ENCODE data around the gene KCNT1. TPM values are rescaled to one million over a fixed set of nuclear protein-coding genes. Genes with fewer than 3 reads are reported as not detected.

The KCNT1 gene
- total RNA-seq, 1 experiment from 2014 or later: not detected

DNA sequence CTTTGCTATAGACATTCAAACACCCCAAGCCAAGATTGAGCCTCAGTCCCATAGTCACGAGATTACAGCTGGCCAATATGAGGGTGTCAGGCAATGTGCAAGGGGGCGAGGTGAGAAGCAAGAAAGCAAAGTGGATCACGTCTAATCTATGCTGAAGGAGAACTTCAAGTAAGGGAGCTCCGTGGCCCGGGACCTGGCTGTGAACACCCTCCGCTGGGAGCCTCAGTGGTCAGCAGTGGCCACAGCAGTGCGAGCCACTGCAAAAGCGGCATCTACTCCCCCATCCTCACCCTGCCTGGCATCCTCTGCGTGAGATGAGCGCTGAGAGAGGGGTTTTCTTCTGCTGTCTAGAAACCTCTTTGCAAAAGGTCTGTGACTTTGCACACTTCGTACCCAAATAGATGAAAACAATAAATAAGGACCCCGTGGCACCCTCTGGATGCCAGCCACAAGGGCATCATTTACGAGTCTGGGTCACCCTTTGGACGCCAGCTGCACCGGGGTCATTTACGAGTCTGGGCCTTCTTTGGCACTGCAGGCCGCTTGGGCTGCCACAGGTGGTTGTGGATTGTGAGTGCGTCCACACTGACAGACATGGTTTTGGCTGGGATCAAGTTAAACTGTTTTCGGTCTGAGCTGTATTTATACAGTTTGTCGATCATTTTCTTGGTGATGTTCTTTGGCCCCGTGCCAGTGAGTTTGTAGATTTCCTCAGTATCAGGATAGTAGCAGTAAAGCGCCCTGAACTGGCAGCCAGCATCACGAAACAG lies 109.0 kb downstream of the KCNT1 start:
- Histone ChIP-seq H3K27me3 (ENCODE audit: insufficient read depth, low read depth) (no peaks in the 10 kb centered on the region), H3K9me3 (ENCODE audit: insufficient read depth, low read depth) (no peaks in the 10 kb centered on the region), H3F3A (ENCODE audit: insufficient read depth, low read depth) (no peaks in the 10 kb centered on the region), H3K36me3 (ENCODE audit: low read depth) (no peaks in the 10 kb centered on the region), H3K9me2 (ENCODE audit: insufficient read depth) (no peaks in the 10 kb centered on the region), H2AFZ (no peak overlapping the region), H3K79me2 (ENCODE audit: low read depth) (no peaks in the 10 kb centered on the region), H3K4me2 (no peak overlapping the region), H3K4me3 (no peak overlapping the region), H3K27ac (no peak overlapping the region), H4K20me1 (ENCODE audit: insufficient read depth) (no peaks in the 10 kb centered on the region), H3K4me1 (replicated peaks; ENCODE audit: insufficient read depth) (no peaks in the 10 kb centered on the region)
- DNase-seq: no peak
- TF ChIP-seq, protein P1, sequence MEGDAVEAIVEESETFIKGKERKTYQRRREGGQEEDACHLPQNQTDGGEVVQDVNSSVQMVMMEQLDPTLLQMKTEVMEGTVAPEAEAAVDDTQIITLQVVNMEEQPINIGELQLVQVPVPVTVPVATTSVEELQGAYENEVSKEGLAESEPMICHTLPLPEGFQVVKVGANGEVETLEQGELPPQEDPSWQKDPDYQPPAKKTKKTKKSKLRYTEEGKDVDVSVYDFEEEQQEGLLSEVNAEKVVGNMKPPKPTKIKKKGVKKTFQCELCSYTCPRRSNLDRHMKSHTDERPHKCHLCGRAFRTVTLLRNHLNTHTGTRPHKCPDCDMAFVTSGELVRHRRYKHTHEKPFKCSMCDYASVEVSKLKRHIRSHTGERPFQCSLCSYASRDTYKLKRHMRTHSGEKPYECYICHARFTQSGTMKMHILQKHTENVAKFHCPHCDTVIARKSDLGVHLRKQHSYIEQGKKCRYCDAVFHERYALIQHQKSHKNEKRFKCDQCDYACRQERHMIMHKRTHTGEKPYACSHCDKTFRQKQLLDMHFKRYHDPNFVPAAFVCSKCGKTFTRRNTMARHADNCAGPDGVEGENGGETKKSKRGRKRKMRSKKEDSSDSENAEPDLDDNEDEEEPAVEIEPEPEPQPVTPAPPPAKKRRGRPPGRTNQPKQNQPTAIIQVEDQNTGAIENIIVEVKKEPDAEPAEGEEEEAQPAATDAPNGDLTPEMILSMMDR (conservative IDR thresholded peaks at IDR 0.05): no peak
- TF ChIP-seq EZH2 (IDR thresholded peaks at IDR 0.05; ENCODE audit: low read depth): no peak
- ChIA-PET POLR2A (ENCODE audit: unreplicated experiment) (no interaction called here), CTCF (no interaction called here)
- intact Hi-C loops (cut with micrococcal nuclease; ENCODE audit: unreplicated experiment): no loop called here
- no TSS peak for BruUV-seq (replicated peaks)

DNA sequence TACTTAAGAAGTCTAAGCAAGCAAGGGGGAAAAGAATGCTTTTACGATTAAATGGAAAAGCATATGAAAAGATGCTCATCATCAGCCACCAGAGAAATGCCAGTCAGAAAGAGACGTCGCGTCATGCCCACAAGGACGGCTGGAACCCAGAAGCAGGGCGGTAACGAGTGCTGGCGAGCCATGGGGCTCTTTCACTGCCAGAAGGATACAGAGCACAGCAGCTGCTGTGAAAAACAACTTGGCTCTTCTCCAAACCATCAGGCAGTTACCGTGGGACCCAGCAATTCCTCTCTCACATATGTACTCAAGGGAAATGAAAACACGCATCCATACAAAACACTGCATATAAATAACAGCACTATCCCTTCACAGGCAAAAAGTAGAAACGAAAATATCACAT lies 109.8 kb downstream of the KCNT1 start:
- Histone ChIP-seq H3K36me3 (ENCODE audit: low read depth) (no peaks in the 10 kb centered on the region), H3K27me3 (ENCODE audit: insufficient read depth, low read depth) (no peaks in the 10 kb centered on the region), H4K20me1 (ENCODE audit: insufficient read depth) (no peaks in the 10 kb centered on the region), H3K4me2 (no peak overlapping the region), H2AFZ (no peak overlapping the region), H3K79me2 (ENCODE audit: low read depth) (no peaks in the 10 kb centered on the region), H3F3A (ENCODE audit: insufficient read depth, low read depth) (no peaks in the 10 kb centered on the region), H3K27ac (no peak overlapping the region), H3K9me3 (ENCODE audit: insufficient read depth, low read depth) (no peaks in the 10 kb centered on the region), H3K4me3 (no peak overlapping the region), H3K9me2 (ENCODE audit: insufficient read depth) (no peaks in the 10 kb centered on the region), H3K4me1 (replicated peaks; ENCODE audit: insufficient read depth) (no peaks in the 10 kb centered on the region)
- BruUV-seq (replicated peaks): no TSS peak
- ChIA-PET POLR2A (ENCODE audit: unreplicated experiment) (no interaction called here), CTCF (no interaction called here)
- no peak for DNase-seq
- TF ChIP-seq, protein P1 (conservative IDR thresholded peaks at IDR 0.05): no peak
- no peak for TF ChIP-seq EZH2 (IDR thresholded peaks at IDR 0.05; ENCODE audit: low read depth)
- intact Hi-C loops (cut with micrococcal nuclease; ENCODE audit: unreplicated experiment): no loop called here

DNA sequence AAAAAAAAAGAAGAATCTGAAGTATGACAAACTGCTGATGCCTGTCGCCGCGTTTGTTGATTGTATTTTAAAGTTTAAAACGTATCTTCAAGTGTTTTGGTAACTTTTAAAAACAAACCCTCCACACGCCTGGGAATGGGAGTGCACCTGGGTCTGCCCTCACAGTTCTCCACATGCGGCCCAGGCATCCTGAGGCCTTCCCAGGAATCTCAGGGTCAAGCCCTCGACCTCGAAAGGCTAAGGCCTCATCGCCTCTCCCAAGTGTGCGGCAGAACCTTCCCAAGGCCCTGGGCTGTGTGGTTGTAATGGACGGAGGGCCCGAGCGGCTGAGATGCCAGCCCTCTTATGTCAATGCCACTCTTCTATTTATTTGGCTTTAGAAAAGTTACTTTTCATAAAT lies 111.0 kb downstream of the KCNT1 start:
- H3K79me2 ChIP-seq (ENCODE audit: low read depth): no peaks in the 10 kb centered on the region
- H3K4me1 ChIP-seq (replicated peaks; ENCODE audit: insufficient read depth): no peaks in the 10 kb centered on the region
- H3K9me3 ChIP-seq (ENCODE audit: insufficient read depth, low read depth): no peaks in the 10 kb centered on the region
- no peaks in the 10 kb centered on the region for H4K20me1 ChIP-seq (ENCODE audit: insufficient read depth)
- no peaks in the 10 kb centered on the region for H3K27me3 ChIP-seq (ENCODE audit: insufficient read depth, low read depth)
- no peaks in the 10 kb centered on the region for H3K36me3 ChIP-seq (ENCODE audit: low read depth)
- POLR2A ChIA-PET (ENCODE audit: unreplicated experiment): no interaction called here
- no peak for DNase-seq
- H3F3A ChIP-seq (ENCODE audit: insufficient read depth, low read depth): no peaks in the 10 kb centered on the region
- no peak overlapping the region for H2AFZ ChIP-seq
- no peak overlapping the region for H3K27ac ChIP-seq
- no peak for TF ChIP-seq EZH2 (IDR thresholded peaks at IDR 0.05; ENCODE audit: low read depth)
- TF ChIP-seq, protein P1 (conservative IDR thresholded peaks at IDR 0.05): no peak
- intact Hi-C loops (cut with micrococcal nuclease; ENCODE audit: unreplicated experiment): no loop called here
- no TSS peak for BruUV-seq (replicated peaks)
- H3K4me3 ChIP-seq: no peak overlapping the region
- H3K4me2 ChIP-seq: no peak overlapping the region
- no peaks in the 10 kb centered on the region for H3K9me2 ChIP-seq (ENCODE audit: insufficient read depth)
- CTCF ChIA-PET: no interaction called here
